Progenitor cell of endocrine pancreas (in vitro differentiated cells): Measurements from ENCODE around the gene SRD5A2. TPM values are rescaled to one million over a fixed set of nuclear protein-coding genes. Genes with fewer than 3 reads are reported as not detected.

Experiments used
- DNase-seq: peaks from one replicate; pipeline ENCODE4 v3.0.0; 2021; ENCODE audit warnings: low spot score; ENCODE audit not compliant: unreplicated experiment
- H3K27ac Mint-ChIP-seq: 2 replicates; pipeline ENCODE4 v1.8.0; 2021; ENCODE audit warnings: mild to moderate bottlenecking, moderate library complexity, mixed read lengths
- H3K27me3 Mint-ChIP-seq: 2 replicates; pipeline ENCODE4 v1.8.0; 2021; ENCODE audit warnings: mixed read lengths
- H3K36me3 Mint-ChIP-seq: 2 replicates; pipeline ENCODE4 v1.8.0; 2022; ENCODE audit warnings: mixed read lengths; ENCODE audit not compliant: insufficient read depth
- H3K4me1 Mint-ChIP-seq: 2 replicates; pipeline ENCODE4 v1.8.0; 2021; ENCODE audit warnings: low read depth, mixed read lengths
- H3K4me3 Mint-ChIP-seq: 2 replicates; pipeline ENCODE4 v1.8.0; 2021; ENCODE audit warnings: low read depth, mild to moderate bottlenecking, moderate library complexity, mixed read lengths
- H3K9me3 Mint-ChIP-seq: 2 replicates; pipeline ENCODE4 v1.8.0; 2021; ENCODE audit warnings: low read depth, mixed read lengths
- total RNA-seq: library from RNA; stranded (reverse); gene quantifications from 2 replicates; pipeline ENCODE4 v1.2.1, GENCODE V29; 2021
- TF ChIP-seq, protein P1 (sequence below): fragments of 200-600 bp; sonication (generic); IDR thresholded peaks from one replicate; pipeline ENCODE4 v1.5.0; 2021; ENCODE audit warnings: antibody characterized with exemption, mild to moderate bottlenecking; ENCODE audit not compliant: unreplicated experiment

Gene SRD5A2
- total RNA-seq, 1 donor from 2014 or later, result 0.07 TPM

DNA sequence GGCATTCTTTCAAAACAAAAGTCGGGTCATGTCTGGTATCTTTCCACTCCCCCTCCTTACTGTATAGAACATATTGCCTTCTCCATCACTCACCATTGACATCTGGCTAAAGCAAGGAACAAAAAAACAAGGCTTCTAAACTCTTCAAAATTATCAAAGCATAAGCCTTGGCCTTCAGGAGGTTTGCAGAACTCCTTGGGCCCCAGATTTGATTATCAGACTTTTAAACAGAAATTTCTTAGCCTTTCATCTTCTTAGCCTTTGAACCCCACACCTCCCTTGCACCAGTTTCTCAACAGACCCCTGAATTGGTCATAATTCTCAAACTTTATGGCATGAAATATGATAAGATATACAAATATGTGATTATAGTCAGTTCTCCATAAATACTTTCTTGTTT, 106.4 kb downstream of the SRD5A2 start:
- Mint-ChIP-seq H3K9me3 (no peaks in the 10 kb centered on the region), H3K4me3 (no peak overlapping the region), H3K4me1 (no peaks in the 10 kb centered on the region), H3K27ac (no peak overlapping the region), H3K36me3 (peaks cover 2% of the 10 kb centered on the region), H3K27me3 (no peaks in the 10 kb centered on the region)
- TF ChIP-seq, protein P1, sequence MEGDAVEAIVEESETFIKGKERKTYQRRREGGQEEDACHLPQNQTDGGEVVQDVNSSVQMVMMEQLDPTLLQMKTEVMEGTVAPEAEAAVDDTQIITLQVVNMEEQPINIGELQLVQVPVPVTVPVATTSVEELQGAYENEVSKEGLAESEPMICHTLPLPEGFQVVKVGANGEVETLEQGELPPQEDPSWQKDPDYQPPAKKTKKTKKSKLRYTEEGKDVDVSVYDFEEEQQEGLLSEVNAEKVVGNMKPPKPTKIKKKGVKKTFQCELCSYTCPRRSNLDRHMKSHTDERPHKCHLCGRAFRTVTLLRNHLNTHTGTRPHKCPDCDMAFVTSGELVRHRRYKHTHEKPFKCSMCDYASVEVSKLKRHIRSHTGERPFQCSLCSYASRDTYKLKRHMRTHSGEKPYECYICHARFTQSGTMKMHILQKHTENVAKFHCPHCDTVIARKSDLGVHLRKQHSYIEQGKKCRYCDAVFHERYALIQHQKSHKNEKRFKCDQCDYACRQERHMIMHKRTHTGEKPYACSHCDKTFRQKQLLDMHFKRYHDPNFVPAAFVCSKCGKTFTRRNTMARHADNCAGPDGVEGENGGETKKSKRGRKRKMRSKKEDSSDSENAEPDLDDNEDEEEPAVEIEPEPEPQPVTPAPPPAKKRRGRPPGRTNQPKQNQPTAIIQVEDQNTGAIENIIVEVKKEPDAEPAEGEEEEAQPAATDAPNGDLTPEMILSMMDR, result no peak
- no peak for DNase-seq

Other genes with a start within 250 kb of the SRD5A2 start
- 4.8 and 5.6 TPM in 2 replicates for gene XDH, start 166.2 kb downstream of the SRD5A2 start, total RNA-seq